Motor neuron (in vitro differentiated cells): ENCODE results near the gene KRTAP2-2. TPM values are rescaled to one million over a fixed set of nuclear protein-coding genes. Genes with fewer than 3 reads are reported as not detected.
"Not testable (repeated sequence)": the region's sequence is repeated elsewhere in the genome, so short reads cannot be mapped to it uniquely, and the experiment has no call there.

Experiments
- ATAC-seq, 8 experiments: fragments of 200-7000 bp; cut with Tn5 transposase; replicated peaks in 6 of 8; 2 replicates each; pipeline ENCODE4 v1.8.0; 2021; ENCODE audit warnings: mild to moderate bottlenecking in 8 of 8, moderate library complexity in 8 of 8
- H3K27ac ChIP-seq, 2 donors: fragments of 250-450 bp; sonication (Bioruptor Pico); 2 replicates each; pipeline ENCODE4 v1.9.0; 2021; ENCODE audit warnings: antibody characterized with exemption in 2 of 2, mild to moderate bottlenecking in 2 of 2, moderate library complexity in 1 of 2
- H3K4me1 ChIP-seq, 2 donors: fragments of 250-450 bp; sonication (Bioruptor Pico); replicated peaks in 1 of 2; 2 replicates each; pipeline ENCODE4 v1.6.1; 2021; ENCODE audit warnings: antibody characterized with exemption in 2 of 2, mild to moderate bottlenecking in 2 of 2, moderate library complexity in 1 of 2
- H3K4me3 ChIP-seq, 5 donors: fragments of 250-450 bp; sonication (Bioruptor Pico); 2 replicates each; pipeline ENCODE4 v1.9.0; 2021; ENCODE audit warnings: antibody characterized with exemption in 5 of 5, mild to moderate bottlenecking in 5 of 5, moderate library complexity in 4 of 5
- WGBS, 10 experiments: fragments of 450-650 bp; shearing (Covaris generic); methylation state at CpG; one replicate each; pipeline ENCODE4 v1.0.0; 2022; 5-methylcytosine and 5-hydroxymethylcytosine counted together
- in situ Hi-C, 9 experiments: fragments of 400-800 bp; cut with MboI; loops; one replicate each; pipeline ENCODE4 v1.15.0; 2021; ENCODE audit warnings: low sequenced_read_pairs in 9 of 9, low pct_unique_long_range_greater_than_20kb in 2 of 9; ENCODE audit not compliant: unreplicated experiment in 9 of 9
- total RNA-seq, 8 experiments: library from RNA; unstranded; fragments of 300-600 nt; gene quantifications; 2 replicates each; pipeline versions ENCODE4 v1.2.3 to v1.2.4, GENCODE V29; 2022

The KRTAP2-2 gene
- total RNA-seq, 8 experiments from 2014 or later, result not detected

GRCh38 chr17:41058741-41059140 is 3.7 kb upstream of the KRTAP2-2 start:
- WGBS, 10 experiments, result 13 to 97% (median 87%) methylated on average over 3 to 5 of the region's 5 CpGs; no CpG with 5 or more reads in 1 of the 10 experiments
- H3K4me3 ChIP-seq, result no peak overlapping the region
- no peak for ATAC-seq
- no peak overlapping the region for H3K27ac ChIP-seq
- no peaks in the 10 kb centered on the region for H3K4me1 ChIP-seq
- in situ Hi-C loops, result no loop called here

GRCh38 chr17:41057547-41057946 is 2.5 kb upstream of the KRTAP2-2 start:
- ATAC-seq, result no peak
- Histone ChIP-seq H3K4me1 (no peaks in the 10 kb centered on the region), H3K4me3 (no peak overlapping the region), H3K27ac (no peak overlapping the region)
- 80 to 100% (median 86%) methylated on average over 1 of the region's 1 CpG; no CpG with 5 or more reads in 3 of the 10 experiments for WGBS, 10 experiments
- in situ Hi-C loops, result no loop called here

GRCh38 chr17:41054556-41054955 is 474 bp downstream of the KRTAP2-2 start:
- H3K4me1 ChIP-seq, H3K27ac ChIP-seq, H3K4me3 ChIP-seq, ATAC-seq, in situ Hi-C loops: not testable (repeated sequence)
- 20 to 93% (median 77%) methylated on average over 1 to 5 of the region's 9 CpGs; no CpG with 5 or more reads in 6 of the 10 experiments for WGBS, 10 experiments

- no peak overlapping the region for H3K27ac ChIP-seq
- no peak overlapping the region for H3K4me3 ChIP-seq
- ATAC-seq, result no peak
- in situ Hi-C loops, result no loop called here
- H3K4me1 ChIP-seq, result no peaks in the 10 kb centered on the region
- 75 to 94% (median 90%) methylated on average over 2 to 4 of the region's 4 CpGs; no CpG with 5 or more reads in 3 of the 10 experiments for WGBS, 10 experiments
Measured at GRCh38 chr17:41054025-41054424, 1.0 kb downstream of the KRTAP2-2 start.

GRCh38 chr17:41052566-41052965 is 2.5 kb downstream of the KRTAP2-2 start:
- Histone ChIP-seq H3K4me1 (no peaks in the 10 kb centered on the region), H3K4me3 (no peak overlapping the region), H3K27ac (no peak overlapping the region)
- peak in 1 of 8 experiments; percentile 19 for ATAC-seq
- in situ Hi-C loops, result no loop called here

- in situ Hi-C loops, result no loop called here
- Histone ChIP-seq H3K27ac (no peak overlapping the region), H3K4me1 (no peaks in the 10 kb centered on the region), H3K4me3 (no peak overlapping the region)
- WGBS, 10 experiments, result 0 to 100% (median 64%) methylated on average over 1 to 2 of the region's 2 CpGs; no CpG with 5 or more reads in 4 of the 10 experiments
- ATAC-seq, result no peak
Measured at GRCh38 chr17:41049110-41049509, 5.9 kb downstream of the KRTAP2-2 start.

- in situ Hi-C loops, result no loop called here
- ATAC-seq, result peak in 1 of 8 experiments; percentile 81
- H3K4me1 ChIP-seq, result no peaks in the 10 kb centered on the region
- H3K27ac ChIP-seq, result no peak overlapping the region
- 0 to 73% (median 51%) methylated on average over 1 to 7 of the region's 7 CpGs; no CpG with 5 or more reads in 2 of the 10 experiments for WGBS, 10 experiments
- no peak overlapping the region for H3K4me3 ChIP-seq
Measured at GRCh38 chr17:41048441-41048840, 6.6 kb downstream of the KRTAP2-2 start.

GRCh38 chr17:41046735-41047465 is 8.1 kb downstream of the KRTAP2-2 start, which contains the start of gene KRTAP2-1:
TSS of gene KRTAP2-1 (minus strand) at chr17:41047316. CDS start at chr17:41047267, 49 bp downstream.
- H3K4me3 ChIP-seq, in situ Hi-C loops, H3K4me1 ChIP-seq, ATAC-seq, H3K27ac ChIP-seq: not testable (repeated sequence)
- 80 to 100% (median 88%) methylated on average over 1 to 2 of the region's 33 CpGs; no CpG with 5 or more reads in 6 of the 10 experiments for WGBS, 10 experiments

GRCh38 chr17:41042953-41043352 is 12.1 kb downstream of the KRTAP2-2 start:
- Histone ChIP-seq H3K4me1 (no peaks in the 10 kb centered on the region), H3K27ac (no peak overlapping the region), H3K4me3 (no peak overlapping the region)
- in situ Hi-C loops, result no loop called here
- WGBS, 10 experiments, result 85 to 100% (median 100%) methylated on average over 1 of the region's 1 CpG; no CpG with 5 or more reads in 1 of the 10 experiments
- no peak for ATAC-seq

- ATAC-seq, in situ Hi-C loops, H3K4me1 ChIP-seq, H3K27ac ChIP-seq, H3K4me3 ChIP-seq: not testable (repeated sequence)
- 0 to 100% (median 53%) methylated on average over 1 to 10 of the region's 14 CpGs; no CpG with 5 or more reads in 1 of the 10 experiments for WGBS, 10 experiments
Measured at GRCh38 chr17:41040783-41041571, 14.1 kb downstream of the KRTAP2-2 start, which contains the start of gene KRTAP1-1. TSS of gene KRTAP1-1 (minus strand) at chr17:41041450. CDS start at chr17:41041397, 53 bp downstream.

- 38 to 100% (median 50%) methylated on average over 1 to 2 of the region's 2 CpGs; no CpG with 5 or more reads in 1 of the 10 experiments for WGBS, 10 experiments
- in situ Hi-C loops, result no loop called here
- no peaks in the 10 kb centered on the region for H3K4me1 ChIP-seq
- ATAC-seq, result no peak
- H3K27ac ChIP-seq, result no peak overlapping the region
- H3K4me3 ChIP-seq, result no peak overlapping the region
Measured at GRCh38 chr17:41037853-41038350, 17.1 kb downstream of the KRTAP2-2 start.

- H3K27ac ChIP-seq, H3K4me3 ChIP-seq, H3K4me1 ChIP-seq, ATAC-seq, in situ Hi-C loops: not testable (repeated sequence)
- 70 to 100% (median 89%) methylated on average over 2 to 6 of the region's 10 CpGs; no CpG with 5 or more reads in 4 of the 10 experiments for WGBS, 10 experiments
Measured at GRCh38 chr17:41034346-41034935, 20.6 kb downstream of the KRTAP2-2 start, which contains the start of gene KRTAP1-3. TSS of gene KRTAP1-3 (minus strand) at chr17:41034874. CDS start at chr17:41034821, 53 bp downstream.
